H1 (cell line): Measurements from ENCODE around the gene GRM7.

Source experiments
- ATF2 ChIP-seq: IDR thresholded peaks from 2 replicates; pipeline ENCODE4 v1.6.1; 2012; ENCODE audit warnings: low read length, inconsistent platforms
- BACH1 ChIP-seq: IDR thresholded peaks from 2 replicates; pipeline ENCODE4 v1.6.1; 2012; ENCODE audit warnings: low read length, improper control_type of control experiment
- BCL11A ChIP-seq, 2 experiments: IDR thresholded peaks; one replicate each; pipeline ENCODE4 v1.6.1; 2011; ENCODE audit warnings: low read depth in 2 of 2, low read length in 2 of 2, mild to moderate bottlenecking in 2 of 2
- CBX5 ChIP-seq: fragments of 300-800, 300-1000 bp; sonication (generic); IDR thresholded peaks from 2 replicates; pipeline ENCODE4 v1.7.1; 2016; ENCODE audit warnings: antibody characterized with exemption, low read length, low read depth
- CREB1 ChIP-seq: IDR thresholded peaks from 2 replicates; pipeline ENCODE4 v1.6.1; 2012; ENCODE audit warnings: inconsistent platforms
- EP300 ChIP-seq, 2 experiments: IDR thresholded peaks; 1 replicate in 1 of 2; 2 replicates in 1 of 2; pipeline ENCODE4 v1.6.1; 2011 to 2012; ENCODE audit warnings: low read depth in 2 of 2, low read length in 2 of 2, mild to moderate bottlenecking in 2 of 2, borderline replicate concordance in 1 of 2, inconsistent platforms in 1 of 2, moderate library complexity in 1 of 2
- KDM5A ChIP-seq: fragments of 200-600 bp; IDR thresholded peaks from 2 replicates; pipeline ENCODE4 v1.7.1; 2012; ENCODE audit warnings: mild to moderate bottlenecking, low read length, inconsistent platforms, mixed read lengths
- POLR2A ChIP-seq, 2 experiments: IDR thresholded peaks; 1 replicate in 1 of 2; 2 replicates in 1 of 2; pipeline ENCODE4 v1.6.1; 2011; ENCODE audit warnings: low read depth in 2 of 2, low read length in 2 of 2, mild to moderate bottlenecking in 2 of 2; ENCODE audit errors: control extremely low read depth in 1 of 2
- SIN3A ChIP-seq, 2 experiments: IDR thresholded peaks in 1 of 2; conservative IDR thresholded peaks in 1 of 2; 2 replicates each; pipeline ENCODE4 v1.6.1; 2011 to 2012; ENCODE audit warnings: low read length in 2 of 2, improper control_type of control experiment in 1 of 2, low read depth in 1 of 2, mild to moderate bottlenecking in 1 of 2
- TAF1 ChIP-seq: IDR thresholded peaks from 2 replicates; pipeline ENCODE4 v1.6.1; 2011; ENCODE audit warnings: mild to moderate bottlenecking, low read depth, low read length
- TF ChIP-seq, protein P1 (sequence below), 3 experiments: IDR thresholded peaks; 1 replicate in 2 of 3; 2 replicates in 1 of 3; pipeline versions ENCODE4 v1.5.1 to v1.6.1; 2011; ENCODE audit warnings: low read length in 3 of 3, mild to moderate bottlenecking in 3 of 3, inconsistent platforms in 2 of 3, low read depth in 1 of 3, moderate library complexity in 1 of 3; ENCODE audit not compliant: insufficient read depth in 1 of 3; ENCODE audit errors: control extremely low read depth in 1 of 3

- TF ChIP-seq POLR2A (IDR thresholded peaks at IDR 0.05; ENCODE audit: control extremely low read depth in 1 of 2, low read depth in 2 of 2, low read length in 2 of 2) (no peak), CREB1 (no peak), CBX5 (no peak), TAF1 (no peak), BCL11A (IDR thresholded peaks at IDR 0.05; ENCODE audit: low read depth in 2 of 2, low read length in 2 of 2) (no peak), ATF2 (no peak), KDM5A (no peak), SIN3A (conservative IDR thresholded peaks at IDR 0.05 in 1 of 2, IDR thresholded peaks at IDR 0.05 in 1 of 2; ENCODE audit: low read depth in 1 of 2, low read length in 2 of 2) (no peak), BACH1 (no peak), EP300 (IDR thresholded peaks at IDR 0.05; ENCODE audit: borderline replicate concordance in 1 of 2, low read depth in 2 of 2, low read length in 2 of 2) (no peak)
- TF ChIP-seq, protein P1, sequence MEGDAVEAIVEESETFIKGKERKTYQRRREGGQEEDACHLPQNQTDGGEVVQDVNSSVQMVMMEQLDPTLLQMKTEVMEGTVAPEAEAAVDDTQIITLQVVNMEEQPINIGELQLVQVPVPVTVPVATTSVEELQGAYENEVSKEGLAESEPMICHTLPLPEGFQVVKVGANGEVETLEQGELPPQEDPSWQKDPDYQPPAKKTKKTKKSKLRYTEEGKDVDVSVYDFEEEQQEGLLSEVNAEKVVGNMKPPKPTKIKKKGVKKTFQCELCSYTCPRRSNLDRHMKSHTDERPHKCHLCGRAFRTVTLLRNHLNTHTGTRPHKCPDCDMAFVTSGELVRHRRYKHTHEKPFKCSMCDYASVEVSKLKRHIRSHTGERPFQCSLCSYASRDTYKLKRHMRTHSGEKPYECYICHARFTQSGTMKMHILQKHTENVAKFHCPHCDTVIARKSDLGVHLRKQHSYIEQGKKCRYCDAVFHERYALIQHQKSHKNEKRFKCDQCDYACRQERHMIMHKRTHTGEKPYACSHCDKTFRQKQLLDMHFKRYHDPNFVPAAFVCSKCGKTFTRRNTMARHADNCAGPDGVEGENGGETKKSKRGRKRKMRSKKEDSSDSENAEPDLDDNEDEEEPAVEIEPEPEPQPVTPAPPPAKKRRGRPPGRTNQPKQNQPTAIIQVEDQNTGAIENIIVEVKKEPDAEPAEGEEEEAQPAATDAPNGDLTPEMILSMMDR (IDR thresholded peaks at IDR 0.05; ENCODE audit: control extremely low read depth in 1 of 3, insufficient read depth in 1 of 3, low read depth in 1 of 3, low read length in 3 of 3): no peak
These were observed 727.3 kb downstream of the GRM7 start for GRCh38 chr3:7588236-7588635.
